Liver (tissue), 3 donors: Measurements from ENCODE around the gene CRYL1.

Source experiments
- EGR1 ChIP-seq, 2 donors: IDR thresholded peaks; 2 replicates each; pipeline ENCODE4 v1.6.1; 2016 to 2018; ENCODE audit warnings: antibody characterized with exemption in 2 of 2, low read depth in 2 of 2
- FOXA1 ChIP-seq: IDR thresholded peaks from 2 replicates; pipeline ENCODE4 v1.6.1; 2016; ENCODE audit warnings: antibody characterized with exemption
- HNF4G ChIP-seq: IDR thresholded peaks from 2 replicates; pipeline ENCODE4 v1.6.1; 2016; ENCODE audit warnings: antibody characterized with exemption
- JUND ChIP-seq, 2 donors: IDR thresholded peaks; 2 replicates each; pipeline ENCODE4 v1.6.1; 2016; ENCODE audit warnings: antibody characterized with exemption in 2 of 2
- NR2F2 ChIP-seq: IDR thresholded peaks from 2 replicates; pipeline ENCODE4 v1.6.1; 2016; ENCODE audit warnings: antibody characterized with exemption
- RAD21 ChIP-seq, 2 donors: IDR thresholded peaks; 2 replicates each; pipeline ENCODE4 v1.6.1; 2016; ENCODE audit warnings: antibody characterized with exemption in 2 of 2, mild to moderate bottlenecking in 2 of 2
- SP1 ChIP-seq: IDR thresholded peaks from 2 replicates; pipeline ENCODE4 v1.6.1; 2018; ENCODE audit warnings: antibody characterized with exemption, mild to moderate bottlenecking
- TAF1 ChIP-seq: conservative IDR thresholded peaks from 2 replicates; pipeline ENCODE4 v1.6.1; 2016; ENCODE audit warnings: antibody characterized with exemption, mild to moderate bottlenecking
- YY1 ChIP-seq: IDR thresholded peaks from 2 replicates; pipeline ENCODE4 v1.6.1; 2016; ENCODE audit warnings: antibody characterized with exemption, mild to moderate bottlenecking
- TF ChIP-seq, protein P1 (sequence below): IDR thresholded peaks from 2 replicates; pipeline ENCODE4 v1.6.1; 2016; ENCODE audit warnings: antibody characterized with exemption, mild to moderate bottlenecking
- TF ChIP-seq, protein P2 (sequence below): fragments of 150-350 bp; IDR thresholded peaks from 2 replicates; pipeline ENCODE4 v1.5.1; 2017; ENCODE audit warnings: improper control_type of control experiment, low read depth, low read length; ENCODE audit not compliant: missing input control
- TF ChIP-seq, protein P3 (sequence below): IDR thresholded peaks from 2 replicates; pipeline ENCODE4 v1.6.1; 2016; ENCODE audit warnings: antibody characterized with exemption
- TF ChIP-seq, protein P4 (sequence below): IDR thresholded peaks from 2 replicates; pipeline ENCODE4 v1.6.1; 2016; ENCODE audit warnings: antibody characterized with exemption
- TF ChIP-seq, protein P5 (sequence below): IDR thresholded peaks from 2 replicates; pipeline ENCODE4 v1.6.1; 2016; ENCODE audit warnings: antibody characterized with exemption
- donor health status: healthy.
- donor health status: healthy.

DNA sequence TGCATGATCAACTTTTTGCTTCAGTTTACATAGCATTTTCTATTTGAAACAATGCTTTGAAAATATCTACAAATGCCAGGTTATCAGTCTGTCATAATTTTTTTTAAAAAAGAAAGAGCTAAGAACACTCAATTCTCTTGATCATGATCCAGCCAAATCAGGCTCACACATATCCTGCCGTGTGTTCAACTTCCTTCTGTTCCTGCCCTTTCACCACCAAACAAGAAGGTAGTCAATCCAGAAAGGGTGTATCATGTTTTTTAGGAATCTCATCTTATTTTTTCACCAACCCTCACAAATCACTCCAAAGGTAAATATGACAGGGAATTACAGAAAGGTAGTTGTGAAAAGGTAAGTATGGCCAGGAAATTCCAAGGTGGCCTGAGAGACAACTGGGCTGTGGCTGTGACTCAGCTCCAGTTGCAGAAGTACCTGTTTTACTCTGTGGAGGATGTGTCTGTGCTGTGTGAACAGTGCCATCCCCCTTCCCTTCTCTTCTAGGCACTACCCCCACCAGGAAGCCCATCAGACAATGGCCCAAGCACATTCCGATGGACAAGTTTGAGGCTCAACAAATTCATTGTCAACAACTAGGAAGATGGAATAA is 154.7 kb downstream of the CRYL1 start:
- TF ChIP-seq, protein P1, sequence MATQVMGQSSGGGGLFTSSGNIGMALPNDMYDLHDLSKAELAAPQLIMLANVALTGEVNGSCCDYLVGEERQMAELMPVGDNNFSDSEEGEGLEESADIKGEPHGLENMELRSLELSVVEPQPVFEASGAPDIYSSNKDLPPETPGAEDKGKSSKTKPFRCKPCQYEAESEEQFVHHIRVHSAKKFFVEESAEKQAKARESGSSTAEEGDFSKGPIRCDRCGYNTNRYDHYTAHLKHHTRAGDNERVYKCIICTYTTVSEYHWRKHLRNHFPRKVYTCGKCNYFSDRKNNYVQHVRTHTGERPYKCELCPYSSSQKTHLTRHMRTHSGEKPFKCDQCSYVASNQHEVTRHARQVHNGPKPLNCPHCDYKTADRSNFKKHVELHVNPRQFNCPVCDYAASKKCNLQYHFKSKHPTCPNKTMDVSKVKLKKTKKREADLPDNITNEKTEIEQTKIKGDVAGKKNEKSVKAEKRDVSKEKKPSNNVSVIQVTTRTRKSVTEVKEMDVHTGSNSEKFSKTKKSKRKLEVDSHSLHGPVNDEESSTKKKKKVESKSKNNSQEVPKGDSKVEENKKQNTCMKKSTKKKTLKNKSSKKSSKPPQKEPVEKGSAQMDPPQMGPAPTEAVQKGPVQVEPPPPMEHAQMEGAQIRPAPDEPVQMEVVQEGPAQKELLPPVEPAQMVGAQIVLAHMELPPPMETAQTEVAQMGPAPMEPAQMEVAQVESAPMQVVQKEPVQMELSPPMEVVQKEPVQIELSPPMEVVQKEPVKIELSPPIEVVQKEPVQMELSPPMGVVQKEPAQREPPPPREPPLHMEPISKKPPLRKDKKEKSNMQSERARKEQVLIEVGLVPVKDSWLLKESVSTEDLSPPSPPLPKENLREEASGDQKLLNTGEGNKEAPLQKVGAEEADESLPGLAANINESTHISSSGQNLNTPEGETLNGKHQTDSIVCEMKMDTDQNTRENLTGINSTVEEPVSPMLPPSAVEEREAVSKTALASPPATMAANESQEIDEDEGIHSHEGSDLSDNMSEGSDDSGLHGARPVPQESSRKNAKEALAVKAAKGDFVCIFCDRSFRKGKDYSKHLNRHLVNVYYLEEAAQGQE, result no peak
- TF ChIP-seq, protein P2, sequence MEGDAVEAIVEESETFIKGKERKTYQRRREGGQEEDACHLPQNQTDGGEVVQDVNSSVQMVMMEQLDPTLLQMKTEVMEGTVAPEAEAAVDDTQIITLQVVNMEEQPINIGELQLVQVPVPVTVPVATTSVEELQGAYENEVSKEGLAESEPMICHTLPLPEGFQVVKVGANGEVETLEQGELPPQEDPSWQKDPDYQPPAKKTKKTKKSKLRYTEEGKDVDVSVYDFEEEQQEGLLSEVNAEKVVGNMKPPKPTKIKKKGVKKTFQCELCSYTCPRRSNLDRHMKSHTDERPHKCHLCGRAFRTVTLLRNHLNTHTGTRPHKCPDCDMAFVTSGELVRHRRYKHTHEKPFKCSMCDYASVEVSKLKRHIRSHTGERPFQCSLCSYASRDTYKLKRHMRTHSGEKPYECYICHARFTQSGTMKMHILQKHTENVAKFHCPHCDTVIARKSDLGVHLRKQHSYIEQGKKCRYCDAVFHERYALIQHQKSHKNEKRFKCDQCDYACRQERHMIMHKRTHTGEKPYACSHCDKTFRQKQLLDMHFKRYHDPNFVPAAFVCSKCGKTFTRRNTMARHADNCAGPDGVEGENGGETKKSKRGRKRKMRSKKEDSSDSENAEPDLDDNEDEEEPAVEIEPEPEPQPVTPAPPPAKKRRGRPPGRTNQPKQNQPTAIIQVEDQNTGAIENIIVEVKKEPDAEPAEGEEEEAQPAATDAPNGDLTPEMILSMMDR, result no peak
- TF ChIP-seq, protein P3, sequence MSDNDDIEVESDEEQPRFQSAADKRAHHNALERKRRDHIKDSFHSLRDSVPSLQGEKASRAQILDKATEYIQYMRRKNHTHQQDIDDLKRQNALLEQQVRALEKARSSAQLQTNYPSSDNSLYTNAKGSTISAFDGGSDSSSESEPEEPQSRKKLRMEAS, result no peak
- TF ChIP-seq HNF4G (no peak), JUND (IDR thresholded peaks at IDR 0.05) (no peak), RAD21 (IDR thresholded peaks at IDR 0.05) (no peak), YY1 (no peak), TAF1 (no peak), EGR1 (IDR thresholded peaks at IDR 0.05; ENCODE audit: low read depth in 2 of 2) (no peak), NR2F2 (no peak), SP1 (no peak), FOXA1 (no peak)
- TF ChIP-seq, protein P4, sequence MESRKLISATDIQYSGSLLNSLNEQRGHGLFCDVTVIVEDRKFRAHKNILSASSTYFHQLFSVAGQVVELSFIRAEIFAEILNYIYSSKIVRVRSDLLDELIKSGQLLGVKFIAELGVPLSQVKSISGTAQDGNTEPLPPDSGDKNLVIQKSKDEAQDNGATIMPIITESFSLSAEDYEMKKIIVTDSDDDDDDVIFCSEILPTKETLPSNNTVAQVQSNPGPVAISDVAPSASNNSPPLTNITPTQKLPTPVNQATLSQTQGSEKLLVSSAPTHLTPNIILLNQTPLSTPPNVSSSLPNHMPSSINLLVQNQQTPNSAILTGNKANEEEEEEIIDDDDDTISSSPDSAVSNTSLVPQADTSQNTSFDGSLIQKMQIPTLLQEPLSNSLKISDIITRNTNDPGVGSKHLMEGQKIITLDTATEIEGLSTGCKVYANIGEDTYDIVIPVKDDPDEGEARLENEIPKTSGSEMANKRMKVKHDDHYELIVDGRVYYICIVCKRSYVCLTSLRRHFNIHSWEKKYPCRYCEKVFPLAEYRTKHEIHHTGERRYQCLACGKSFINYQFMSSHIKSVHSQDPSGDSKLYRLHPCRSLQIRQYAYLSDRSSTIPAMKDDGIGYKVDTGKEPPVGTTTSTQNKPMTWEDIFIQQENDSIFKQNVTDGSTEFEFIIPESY, result no peak
- TF ChIP-seq, protein P5, sequence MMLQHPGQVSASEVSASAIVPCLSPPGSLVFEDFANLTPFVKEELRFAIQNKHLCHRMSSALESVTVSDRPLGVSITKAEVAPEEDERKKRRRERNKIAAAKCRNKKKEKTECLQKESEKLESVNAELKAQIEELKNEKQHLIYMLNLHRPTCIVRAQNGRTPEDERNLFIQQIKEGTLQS, result no peak
